Left renal pelvis (tissue), 4 donors: ENCODE measurements around the gene CPE. TPM values are rescaled to one million over a fixed set of nuclear protein-coding genes. Genes with fewer than 3 reads are reported as not detected.
"Not testable (repeated sequence)": the region's sequence is repeated elsewhere in the genome, so short reads cannot be mapped to it uniquely, and the experiment has no call there.

ENCODE experiments used
- DNase-seq, 4 donors: peaks; one replicate each; pipeline ENCODE4 v3.0.0-alpha.2; 2013; ENCODE audit warnings: low read depth in 4 of 4, low spot score in 3 of 4
- polyA plus RNA-seq, 4 donors: library from polyadenylated mRNA; unstranded; fragments of 120-200 nt; gene quantifications; one replicate each; pipeline ENCODE4 v1.2.1, GENCODE V29; 2013; ENCODE audit not compliant: insufficient read length in 4 of 4

CPE gene
- polyA plus RNA-seq, 4 donors, result 82.8 to 488 (median 175) TPM

- no peak for DNase-seq
These were observed 79.0 kb downstream of the CPE start for GRCh38 chr4:165457793-165458192.

GRCh38 chr4:165458471-165458870 is 79.7 kb downstream of the CPE start:
- no peak for DNase-seq

DNA sequence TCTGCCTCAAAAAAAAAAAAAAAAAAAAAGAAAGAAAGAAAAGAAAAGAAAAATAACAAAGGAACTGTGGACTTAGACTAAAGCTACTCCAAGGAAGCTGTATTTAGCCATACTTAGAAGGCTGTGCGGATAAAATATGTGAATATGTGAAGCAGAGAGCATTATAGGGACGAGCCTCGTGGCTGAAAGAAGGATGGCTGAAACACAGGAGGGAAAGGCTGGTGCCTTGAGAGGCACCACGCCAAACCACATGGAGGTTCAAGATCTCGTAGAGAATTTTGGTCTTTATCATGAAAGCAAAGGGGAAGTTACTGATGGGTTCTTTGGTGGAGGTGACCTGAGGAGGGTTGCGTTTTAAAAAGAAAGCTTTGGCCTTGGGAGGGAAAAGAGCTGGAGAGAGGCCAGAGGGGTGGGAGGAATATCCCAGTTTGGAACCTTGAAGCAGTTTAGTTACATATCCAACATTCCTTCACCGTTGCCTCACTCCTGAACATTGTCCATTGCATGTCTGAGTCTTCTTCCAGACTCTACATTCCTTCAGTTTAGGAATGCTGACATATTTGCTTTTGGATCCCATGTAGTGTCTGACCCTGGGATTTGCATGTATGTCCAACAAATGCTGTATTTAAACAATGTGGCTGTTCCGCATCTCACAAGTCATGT is 82.5 kb downstream of the CPE start:
- no peak for DNase-seq

DNA sequence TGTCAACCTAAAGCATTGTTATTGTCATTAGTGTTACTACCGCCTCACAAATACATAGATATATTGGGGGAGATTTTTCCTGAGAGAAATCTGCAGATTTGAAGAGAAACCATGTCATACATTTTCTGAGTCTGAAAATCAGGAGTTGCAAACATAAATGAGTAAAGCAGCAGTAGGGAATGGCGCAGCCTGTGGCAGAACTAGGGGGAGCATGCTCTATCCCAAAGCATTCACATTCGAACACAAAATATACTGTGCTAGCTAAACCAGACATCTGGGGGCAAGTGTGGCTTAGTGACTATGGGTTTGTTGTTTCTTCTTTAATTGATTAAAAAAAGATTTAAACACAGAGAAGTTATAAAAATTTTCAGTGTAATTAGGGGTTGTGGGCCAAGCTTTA is 83.2 kb downstream of the CPE start:
- no peak for DNase-seq

DNA sequence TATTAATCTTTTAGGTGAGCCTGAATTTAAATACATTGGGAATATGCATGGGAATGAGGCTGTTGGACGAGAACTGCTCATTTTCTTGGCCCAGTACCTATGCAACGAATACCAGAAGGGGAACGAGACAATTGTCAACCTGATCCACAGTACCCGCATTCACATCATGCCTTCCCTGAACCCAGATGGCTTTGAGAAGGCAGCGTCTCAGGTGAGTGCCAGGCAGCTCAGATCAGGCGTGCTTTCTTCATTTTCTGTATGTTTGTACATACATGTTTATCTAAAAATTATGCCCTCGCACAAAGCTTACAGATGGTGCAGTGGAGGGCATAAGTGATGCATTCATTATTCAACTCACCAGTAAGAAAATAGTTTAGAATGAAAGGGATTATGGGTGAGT is 85.6 kb downstream of the CPE start:
- no peak for DNase-seq

GRCh38 chr4:165464813-165465381 is 86.1 kb downstream of the CPE start:
- peak in 2 of 4 donors; percentile 16 to 21 for DNase-seq

GRCh38 chr4:165470009-165470408 is 91.2 kb downstream of the CPE start:
- no peak for DNase-seq

GRCh38 chr4:165472943-165473676 is 94.3 kb downstream of the CPE start:
- no peak for DNase-seq

DNA sequence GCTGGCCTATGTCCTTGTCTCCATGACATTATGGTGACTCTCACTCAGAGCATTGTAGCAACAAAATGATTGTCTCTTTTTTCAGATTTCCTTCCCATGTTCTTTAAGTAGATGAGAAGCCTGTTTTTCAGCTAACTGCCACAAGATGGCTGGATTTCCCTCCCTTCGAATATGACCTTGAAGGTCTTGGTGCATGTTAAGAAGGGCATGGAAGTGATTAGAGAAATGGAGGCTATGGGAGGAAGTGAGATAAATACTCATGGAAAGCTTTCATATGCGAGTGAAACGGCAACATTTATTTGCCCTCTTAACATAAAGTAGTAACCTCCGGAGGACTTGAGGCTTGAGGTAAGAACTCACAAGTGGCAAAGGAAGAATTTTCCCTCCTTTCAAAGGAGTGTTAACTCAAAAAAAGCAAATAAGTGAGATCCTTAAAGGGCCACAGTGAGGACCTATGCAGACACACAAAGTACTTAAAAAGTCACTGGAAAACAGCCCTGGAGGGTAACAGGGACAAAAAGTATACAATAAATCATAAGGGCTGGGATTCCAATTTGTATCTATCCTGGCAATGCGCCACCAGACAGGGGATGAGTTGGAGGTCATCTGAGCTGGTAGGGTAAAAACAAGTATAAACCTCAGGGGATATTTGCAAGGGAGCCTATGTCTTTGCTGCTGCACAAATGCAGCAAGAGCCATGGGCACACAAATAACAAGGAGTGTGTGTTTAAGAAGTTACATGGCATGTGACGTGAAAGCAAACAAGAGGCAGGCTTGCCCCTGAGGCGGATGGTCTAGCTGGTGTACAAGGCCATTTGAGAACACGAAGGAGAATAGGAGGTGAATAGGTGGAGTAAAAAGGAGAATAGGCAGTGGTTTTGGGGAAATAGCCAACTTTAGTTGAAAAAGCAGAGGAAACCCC is 96.2 kb downstream of the CPE start:
- DNase-seq, result no peak

GRCh38 chr4:165475706-165476070 is 96.9 kb downstream of the CPE start:
- no peak for DNase-seq

DNA sequence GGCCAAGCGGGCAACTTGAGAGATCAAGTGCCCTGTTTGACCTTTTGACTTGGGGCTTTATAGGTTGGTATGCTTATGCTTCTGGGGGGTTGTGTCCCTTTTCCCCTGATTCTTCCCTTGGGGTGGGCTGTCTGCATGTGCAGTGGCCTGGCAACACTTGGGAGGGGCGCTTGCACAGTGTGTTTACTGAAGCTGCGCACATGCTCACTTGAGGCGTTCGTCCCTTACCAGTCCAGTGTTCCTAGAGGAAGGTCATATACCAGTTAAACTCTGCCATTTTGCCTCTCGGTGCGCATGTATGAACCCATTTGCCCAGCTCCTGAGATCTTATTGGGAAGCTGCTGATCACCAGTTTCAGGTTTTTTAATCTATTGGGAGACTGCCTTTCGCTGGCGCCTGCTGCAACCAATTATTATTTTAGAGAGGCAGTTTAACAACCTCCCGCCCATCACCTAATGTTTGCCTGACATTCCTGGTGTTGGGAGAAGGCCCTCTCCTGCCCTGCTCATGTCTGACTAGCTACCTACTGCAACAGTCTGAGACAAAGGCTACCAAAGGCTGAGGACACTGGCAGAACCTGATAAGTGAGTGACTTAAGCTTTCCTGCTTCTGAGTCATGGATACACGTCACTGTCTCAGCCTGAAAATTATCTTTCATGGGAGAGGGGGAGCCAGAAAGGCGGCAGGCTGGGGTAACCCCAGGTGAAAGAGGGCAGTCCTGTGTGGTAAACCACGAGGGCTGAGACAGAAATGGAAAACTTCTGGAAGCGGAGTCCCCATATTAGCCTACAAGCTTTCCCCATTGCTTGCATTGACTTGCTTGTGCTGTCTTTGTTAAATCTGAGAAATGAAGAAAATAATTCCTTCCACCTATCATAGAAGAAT is 97.6 kb downstream of the CPE start:
- DNase-seq, result no peak

GRCh38 chr4:165477799-165478198 is 99.0 kb downstream of the CPE start:
- no peak for DNase-seq

DNA sequence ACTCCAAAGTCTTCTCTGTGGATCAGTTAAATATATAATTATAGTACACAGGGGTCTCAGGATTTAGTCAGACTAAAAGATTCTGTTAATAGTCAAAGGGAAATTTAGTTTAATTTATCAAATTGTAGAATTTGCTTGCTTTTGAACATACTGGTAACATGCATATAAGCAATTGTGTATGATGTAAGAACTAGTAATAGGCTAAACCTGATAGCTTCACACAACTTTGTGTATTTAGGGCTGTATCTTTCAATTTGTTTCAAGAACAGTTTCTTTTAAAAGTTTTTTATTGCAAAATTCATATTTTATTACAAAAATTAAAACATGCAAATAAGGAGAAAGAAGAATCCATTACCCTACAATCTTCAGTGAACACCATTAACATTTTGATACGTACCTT is 99.5 kb downstream of the CPE start:
- no peak for DNase-seq

- DNase-seq, result no peak
These were observed 102.4 kb downstream of the CPE start for GRCh38 chr4:165481053-165481835.

DNA sequence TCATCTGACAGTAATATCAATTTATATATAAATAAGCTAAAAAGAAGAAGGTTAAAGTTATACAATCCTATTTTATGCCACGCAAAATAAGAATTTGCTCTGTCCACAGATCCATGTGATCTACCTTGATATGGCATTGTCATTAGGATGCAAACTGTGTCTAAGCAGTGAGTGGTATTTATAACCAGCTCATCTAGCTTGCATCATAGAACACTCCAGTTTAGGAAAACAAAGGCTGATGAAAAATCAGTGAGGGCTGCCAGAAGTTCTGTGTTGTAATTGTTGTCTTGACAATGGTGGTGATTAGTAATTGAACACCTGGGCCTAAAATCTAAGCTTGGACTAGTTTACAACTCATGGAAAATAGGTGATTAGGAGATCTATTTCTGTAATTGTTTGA is 111.0 kb downstream of the CPE start:
- DNase-seq, result no peak

- not testable (repeated sequence) for DNase-seq
These were observed 113.8 kb downstream of the CPE start for GRCh38 chr4:165492583-165492982.

- DNase-seq, result peak; percentile 18 to 39 (median 30)
These were observed 114.6 kb downstream of the CPE start for GRCh38 chr4:165493359-165493758.

DNA sequence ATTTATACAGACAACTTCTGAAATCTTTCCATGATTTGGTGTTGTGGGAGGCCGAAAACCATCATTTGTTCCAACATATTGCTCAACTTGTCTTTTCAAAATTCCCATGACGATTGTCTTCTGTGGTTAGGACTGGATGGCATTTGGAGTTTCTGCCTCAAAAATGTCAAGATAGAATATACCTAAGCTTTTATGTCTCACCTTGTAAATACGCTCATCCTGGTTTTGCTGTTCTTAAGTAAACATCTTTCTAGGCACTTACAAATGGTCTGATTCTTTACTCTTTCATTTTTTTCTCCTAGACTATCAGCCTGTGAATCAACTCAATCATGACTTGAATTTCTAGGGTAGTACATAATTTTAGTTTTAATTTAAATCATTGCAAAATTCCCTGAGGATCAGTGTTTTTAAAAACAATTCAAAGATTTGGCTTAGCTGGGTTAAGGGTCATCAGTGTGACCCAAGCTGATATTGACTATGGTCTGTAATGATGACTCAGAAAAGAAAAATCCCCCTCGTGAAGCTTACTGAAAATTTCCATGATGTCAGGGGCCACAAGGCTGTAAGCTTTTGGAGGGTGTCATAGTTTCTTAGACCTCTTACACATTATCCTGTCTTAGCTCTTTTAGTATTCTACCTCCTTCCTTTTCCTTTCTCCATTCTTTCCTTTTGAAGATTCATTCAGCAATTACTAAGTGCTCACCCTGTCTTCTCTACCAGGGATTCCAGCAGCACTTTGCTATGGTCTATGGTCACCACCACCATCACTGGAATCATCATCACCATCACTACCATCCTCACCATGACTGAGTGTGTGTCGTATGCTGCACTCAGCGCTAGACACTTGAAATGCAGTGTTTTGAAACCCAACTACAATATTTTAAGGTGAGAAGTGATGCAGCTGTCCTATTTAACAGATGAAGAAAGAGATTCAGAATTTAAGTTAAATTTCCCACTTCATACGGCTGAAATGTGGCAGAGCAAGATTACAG is 124.4 kb downstream of the CPE start:
- no peak for DNase-seq
